Pons (tissue), 1 donor: Measurements from ENCODE around the gene A1BG.

Experiments used
- DNase-seq: peaks from one replicate; pipeline ENCODE4 v3.0.0-alpha.2; 2016; ENCODE audit warnings: low spot score

A1BG gene, protein sequence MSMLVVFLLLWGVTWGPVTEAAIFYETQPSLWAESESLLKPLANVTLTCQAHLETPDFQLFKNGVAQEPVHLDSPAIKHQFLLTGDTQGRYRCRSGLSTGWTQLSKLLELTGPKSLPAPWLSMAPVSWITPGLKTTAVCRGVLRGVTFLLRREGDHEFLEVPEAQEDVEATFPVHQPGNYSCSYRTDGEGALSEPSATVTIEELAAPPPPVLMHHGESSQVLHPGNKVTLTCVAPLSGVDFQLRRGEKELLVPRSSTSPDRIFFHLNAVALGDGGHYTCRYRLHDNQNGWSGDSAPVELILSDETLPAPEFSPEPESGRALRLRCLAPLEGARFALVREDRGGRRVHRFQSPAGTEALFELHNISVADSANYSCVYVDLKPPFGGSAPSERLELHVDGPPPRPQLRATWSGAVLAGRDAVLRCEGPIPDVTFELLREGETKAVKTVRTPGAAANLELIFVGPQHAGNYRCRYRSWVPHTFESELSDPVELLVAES

GRCh38 chr19:58352760-58353671 lies at the start of gene A1BG:
Gene A1BG, minus strand, starts transcription at chr19:58353492. Its CDS starts 55 bp downstream, at chr19:58353437.
- no peak for DNase-seq

DNA sequence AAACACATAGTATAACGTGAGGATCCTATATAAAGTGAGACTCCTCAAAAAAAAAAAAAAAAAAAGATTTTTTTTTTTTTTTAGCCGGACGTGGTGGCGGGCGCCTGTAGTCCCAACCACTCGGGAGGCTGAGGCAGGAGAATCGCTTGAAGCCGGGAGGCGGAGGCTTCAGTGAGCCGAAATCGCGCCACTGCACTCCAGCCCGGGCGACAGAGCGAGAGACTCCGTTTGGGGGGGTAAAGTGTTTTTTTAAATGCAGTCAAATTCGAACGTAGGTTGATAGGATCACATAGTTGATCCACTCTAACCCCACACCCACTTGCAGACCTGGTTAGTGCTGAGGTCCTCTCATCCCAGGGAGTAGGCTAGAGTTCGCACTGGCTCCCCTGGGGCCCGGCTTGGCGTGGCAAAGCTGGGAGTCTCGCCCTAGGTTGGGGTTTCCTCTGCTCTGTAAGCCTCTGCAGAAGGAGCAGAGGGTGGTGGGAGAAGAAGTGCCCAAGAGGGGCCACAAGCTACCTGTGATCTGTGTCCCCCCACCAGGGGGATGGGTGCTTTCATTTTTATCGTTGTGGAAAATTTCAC lies 48.6 kb upstream of the A1BG start:
- DNase-seq: no peak

DNA sequence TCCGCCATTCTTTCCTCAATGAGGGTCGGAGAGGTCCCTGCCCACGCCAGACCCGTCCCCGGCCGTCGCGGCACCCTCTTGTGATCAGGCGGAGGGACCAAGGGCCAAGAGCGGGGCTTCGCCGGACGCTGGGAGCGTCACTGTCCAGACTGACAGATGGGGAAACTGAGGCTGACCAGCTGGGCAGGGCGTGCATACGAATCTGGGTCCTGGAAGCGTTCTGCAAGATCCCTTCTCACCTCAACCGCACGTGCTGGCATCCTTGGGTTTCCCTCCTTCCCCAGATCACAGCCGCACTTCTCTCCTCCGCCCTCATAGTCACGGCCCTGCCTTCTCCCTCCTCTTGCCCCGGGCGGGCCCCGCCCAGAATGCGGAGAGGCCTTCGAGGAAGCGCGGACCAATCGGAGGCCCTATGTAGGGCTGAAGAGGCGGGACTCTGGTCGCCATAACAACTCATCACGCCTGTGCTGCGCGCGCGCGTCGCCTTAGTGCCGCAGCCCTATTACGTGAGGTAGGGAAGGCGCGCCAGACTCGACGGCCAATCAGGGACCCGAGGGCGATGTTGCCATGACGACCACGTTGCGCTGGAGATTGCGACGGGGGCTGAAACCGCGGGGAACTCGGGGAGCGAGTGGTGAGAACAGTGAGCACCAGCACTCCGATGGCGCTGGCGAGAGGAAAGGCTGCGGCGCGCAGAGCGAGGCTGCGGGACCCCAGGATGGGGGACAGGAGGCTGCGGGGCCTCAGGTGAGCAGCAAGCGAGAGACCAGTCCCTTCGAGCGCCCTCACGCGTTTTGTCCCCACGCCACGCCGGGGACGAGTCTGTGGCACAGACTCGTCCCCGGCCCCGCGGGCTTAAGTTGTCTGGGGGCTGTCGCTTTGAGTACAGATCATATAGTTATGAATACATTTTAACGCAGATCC lies 47.9 kb upstream of the A1BG start:
- DNase-seq: peak; percentile 99

- DNase-seq: peak; percentile 75
Observed at GRCh38 chr19:58400316-58400915, 47.1 kb upstream of the A1BG start.

- DNase-seq: no peak
Observed at GRCh38 chr19:58399903-58400302, 46.6 kb upstream of the A1BG start.

GRCh38 chr19:58398545-58398944 lies 45.3 kb upstream of the A1BG start:
- no peak for DNase-seq

GRCh38 chr19:58398087-58398486 lies 44.8 kb upstream of the A1BG start:
- DNase-seq: no peak

DNA sequence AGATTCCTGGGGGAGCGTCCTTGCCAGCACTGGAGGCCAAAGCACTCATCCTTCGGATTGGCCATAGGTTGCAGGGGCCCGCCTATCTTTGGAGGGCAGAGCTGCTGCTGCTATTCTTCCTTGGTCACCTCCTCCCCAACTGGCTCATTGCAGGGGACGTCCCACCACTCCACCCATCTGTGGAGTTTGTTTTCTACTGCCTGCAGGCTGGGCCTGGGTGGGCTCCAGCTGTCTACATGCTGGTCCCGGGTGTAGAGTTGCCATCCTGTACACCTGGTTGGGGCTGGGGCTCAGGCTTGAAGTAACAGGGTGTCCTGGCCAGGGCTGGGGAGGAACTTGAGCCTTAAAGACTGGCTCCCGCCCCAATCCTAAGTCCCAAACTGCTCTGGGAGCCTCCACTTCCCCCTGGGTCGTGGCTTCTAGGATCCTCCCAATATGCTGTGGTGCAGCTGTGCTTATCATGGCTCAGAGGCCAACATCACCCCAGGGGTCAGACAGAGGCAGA lies 44.3 kb upstream of the A1BG start:
- DNase-seq: no peak

DNA sequence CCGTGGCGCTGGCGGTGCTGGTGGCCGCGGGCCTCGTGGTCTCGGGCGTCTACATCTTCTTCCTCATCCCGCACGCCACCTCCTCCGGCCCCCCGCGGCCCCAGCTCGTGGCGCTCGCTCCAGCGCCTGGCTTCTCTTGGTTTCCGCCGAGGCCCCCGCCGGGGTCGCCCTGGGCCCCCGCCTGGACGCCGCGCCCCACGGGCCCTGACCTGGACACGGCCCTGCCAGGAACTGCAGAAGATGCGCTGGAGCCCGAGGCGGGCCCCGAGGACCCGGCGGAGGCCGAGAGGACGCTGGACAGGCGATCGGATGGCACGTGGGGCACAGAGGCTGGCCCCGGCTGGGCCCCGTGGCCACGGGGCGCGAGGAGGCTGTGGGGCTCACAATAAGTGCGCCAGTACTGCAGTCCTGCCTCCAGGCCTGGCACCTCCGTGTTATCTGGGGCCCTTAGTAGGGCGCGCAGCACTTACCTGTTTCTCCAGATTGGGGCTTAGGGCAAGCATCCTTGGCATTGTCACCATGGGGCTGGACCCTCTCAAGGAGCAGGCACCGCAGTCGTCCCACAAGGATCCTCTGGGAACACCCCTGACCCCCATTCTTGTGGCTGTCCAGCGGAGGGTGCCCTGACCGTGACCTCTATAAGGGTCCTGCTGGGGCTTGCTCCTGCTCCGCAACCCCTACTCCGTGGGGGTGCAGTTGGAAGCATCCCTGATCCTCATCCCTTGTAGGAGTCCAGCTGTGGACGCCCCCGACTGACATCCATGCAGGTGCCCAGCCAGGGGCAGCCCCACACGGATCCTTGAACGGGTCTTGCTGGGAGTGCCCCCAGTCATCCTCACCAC lies 43.6 kb upstream of the A1BG start:
- DNase-seq: no peak

- DNase-seq: no peak
Observed at GRCh38 chr19:58395979-58396627, 42.8 kb upstream of the A1BG start.

DNA sequence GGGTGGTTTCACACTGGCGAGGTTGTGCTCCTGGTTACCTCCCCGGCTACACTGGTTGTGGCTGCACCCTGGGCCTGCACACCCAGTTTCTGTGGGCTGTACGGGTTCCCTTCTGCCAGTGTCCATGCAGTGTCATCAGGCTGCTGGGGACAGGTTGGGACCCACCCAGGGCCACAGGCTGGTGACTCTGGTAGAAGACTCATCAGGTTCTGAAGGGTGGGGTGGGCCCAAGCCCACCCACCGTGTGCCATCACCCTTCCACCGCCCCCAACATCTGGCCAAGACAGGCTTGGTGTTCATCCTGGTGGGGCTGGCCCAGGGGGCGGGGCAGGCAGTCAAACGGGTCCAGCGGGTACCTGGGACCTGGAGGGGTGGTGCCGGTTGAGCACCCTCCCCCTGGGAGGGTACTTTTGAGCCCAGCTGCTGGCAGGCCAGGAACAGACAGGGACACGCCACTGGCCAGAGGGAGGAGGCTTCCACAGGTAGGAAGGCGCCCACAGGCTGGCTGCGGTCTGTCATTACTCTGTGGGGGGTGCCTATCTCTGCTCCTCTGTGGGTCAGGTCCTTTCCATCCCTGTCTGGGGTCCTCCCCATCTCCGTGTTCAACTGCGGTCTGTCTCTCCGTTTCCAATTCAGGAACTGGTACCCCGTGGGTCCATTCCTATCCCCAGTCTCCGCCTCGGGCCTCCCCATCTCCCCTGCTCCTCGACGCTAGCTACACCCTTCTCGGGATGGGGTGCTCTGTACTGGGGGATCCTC lies 42.1 kb upstream of the A1BG start, which contains the start of gene RNF225:
RNF225 (plus strand) TSS at position 437 of the 759 bp plus-strand sequence. CDS start 434 bp downstream, outside the sequence.
- no peak for DNase-seq

GRCh38 chr19:58394821-58395219 lies 41.5 kb upstream of the A1BG start:
- no peak for DNase-seq

DNA sequence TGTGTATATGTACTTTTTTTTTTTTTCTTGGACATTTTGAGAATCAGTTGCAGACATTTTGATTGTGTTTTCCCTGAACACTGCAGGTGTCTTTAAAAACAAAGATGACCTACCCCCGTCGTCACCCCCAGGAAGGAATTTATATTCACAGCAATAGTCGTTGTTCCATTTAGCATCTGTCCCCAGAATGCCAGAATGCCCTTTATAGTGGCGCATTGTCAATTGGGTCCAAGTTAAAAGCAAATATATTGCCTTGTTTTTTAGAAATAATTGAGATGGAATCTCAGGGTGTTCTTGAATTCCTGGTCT lies 40.4 kb upstream of the A1BG start:
- no peak for DNase-seq

- no peak for DNase-seq
Observed at GRCh38 chr19:58392945-58393724, 39.8 kb upstream of the A1BG start.

DNA sequence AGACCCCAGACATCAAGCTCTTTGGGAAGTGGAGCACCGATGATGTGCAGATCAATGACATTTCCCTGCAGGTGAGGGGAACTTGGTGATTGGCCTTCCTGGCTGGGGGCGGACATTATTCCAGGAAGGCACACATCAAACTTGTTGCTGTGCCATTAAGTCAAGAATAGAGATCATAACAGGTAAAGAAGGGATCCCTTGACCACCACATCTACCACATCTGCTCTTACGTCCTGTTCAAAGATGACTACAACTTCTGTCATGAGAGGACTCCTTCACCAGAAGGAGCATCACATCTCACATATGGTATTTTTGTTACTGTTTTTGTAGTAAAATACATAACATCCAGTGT lies 34.9 kb upstream of the A1BG start:
- no peak for DNase-seq

- DNase-seq: no peak
Observed at GRCh38 chr19:58387338-58388174, 34.3 kb upstream of the A1BG start.
